Skeletal muscle tissue (tissue), 4 donors: ENCODE measurements around the gene TMEM164. TPM values are rescaled to one million over a fixed set of nuclear protein-coding genes. Genes with fewer than 3 reads are reported as not detected.
A peak's percentile ranks its signal among the peaks of the same experiment; 100 is the strongest.

Experiments
- H3K27ac ChIP-seq: one replicate; pipeline ENCODE4 v1.7.0; 2013; ENCODE audit warnings: mild to moderate bottlenecking, low read depth, low read length, inconsistent platforms
- H3K27me3 ChIP-seq, 3 donors: one replicate each; pipeline ENCODE4 v1.7.0; 2013; ENCODE audit warnings: low read length in 3 of 3; ENCODE audit not compliant: control insufficient read depth in 3 of 3, insufficient read depth in 3 of 3
- H3K36me3 ChIP-seq, 3 donors: one replicate each; pipeline ENCODE4 v1.7.0; 2013; ENCODE audit warnings: low read length in 3 of 3; ENCODE audit not compliant: control insufficient read depth in 3 of 3, insufficient read depth in 3 of 3
- H3K4me1 ChIP-seq, 3 donors: one replicate each; pipeline ENCODE4 v1.7.0; 2013; ENCODE audit warnings: low read length in 3 of 3, mild to moderate bottlenecking in 3 of 3; ENCODE audit not compliant: control insufficient read depth in 3 of 3, insufficient read depth in 3 of 3
- H3K4me3 ChIP-seq, 3 donors: one replicate each; pipeline ENCODE4 v1.7.0; 2013; ENCODE audit warnings: low read length in 3 of 3
- H3K9ac ChIP-seq, 3 donors: one replicate each; pipeline ENCODE4 v1.7.0; 2013; ENCODE audit warnings: low read length in 3 of 3, mild to moderate bottlenecking in 3 of 3, moderate library complexity in 2 of 3, low read depth in 1 of 3
- H3K9me3 ChIP-seq, 3 donors: one replicate each; pipeline ENCODE4 v1.7.0; 2013; ENCODE audit warnings: low read length in 3 of 3; ENCODE audit not compliant: control insufficient read depth in 3 of 3
- total RNA-seq: library from RNA; depleted of rRNA; stranded (reverse); fragments of >200 nt; gene quantifications from one replicate; pipeline ENCODE4 v1.2.3, GENCODE V29; 2014
- donor health status: Osteomylitis.

Gene TMEM164
- total RNA-seq, 1 donor from 2014 or later = 15.1 TPM

DNA sequence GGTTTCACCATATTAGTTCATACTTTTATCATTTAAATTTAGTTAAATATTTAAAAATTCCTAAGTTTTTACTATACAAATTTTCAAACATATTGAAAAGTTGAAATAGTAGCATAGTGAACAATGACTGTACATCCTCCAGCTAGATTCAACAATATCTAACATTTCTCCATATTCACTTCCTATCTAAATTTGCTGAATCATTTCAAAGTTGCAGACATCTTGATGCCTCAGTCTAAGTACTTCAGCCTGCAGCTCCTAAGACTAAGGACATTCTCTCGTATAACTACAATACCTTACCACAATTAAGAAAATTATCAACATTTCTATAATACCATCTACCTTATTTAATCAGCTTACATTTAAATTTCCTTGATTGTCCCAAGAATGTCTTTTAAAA, 132.7 kb downstream of the TMEM164 start:
- no peaks in the 10 kb centered on the region for H3K9me3 ChIP-seq
- no peak overlapping the region for H3K27ac ChIP-seq
- peaks cover 2 to 20% (median 5%) of the 10 kb centered on the region in 3 donors for H3K4me1 ChIP-seq
- no peak overlapping the region for H3K4me3 ChIP-seq
- no peaks in the 10 kb centered on the region for H3K27me3 ChIP-seq
- H3K36me3 ChIP-seq = peaks cover 0 to 2% (median 2%) of the 10 kb centered on the region in 3 donors
- no peak overlapping the region for H3K9ac ChIP-seq

- no peak overlapping the region for H3K4me3 ChIP-seq
- no peaks in the 10 kb centered on the region for H3K9me3 ChIP-seq
- no peaks in the 10 kb centered on the region for H3K27me3 ChIP-seq
- H3K9ac ChIP-seq = no peak overlapping the region
- peaks cover 0 to 2% (median 2%) of the 10 kb centered on the region in 3 donors for H3K36me3 ChIP-seq
- no peak overlapping the region for H3K27ac ChIP-seq
- H3K4me1 ChIP-seq = peaks cover 2 to 20% (median 5%) of the 10 kb centered on the region in 3 donors
Measured at GRCh38 chrX:110136136-110136535, 133.2 kb downstream of the TMEM164 start.

GRCh38 chrX:110138557-110138956, 135.6 kb downstream of the TMEM164 start:
- Histone ChIP-seq H3K9me3 (no peaks in the 10 kb centered on the region), H3K36me3 (peaks cover 0 to 2% (median 0%) of the 10 kb centered on the region in 3 donors), H3K4me3 (no peak overlapping the region), H3K27me3 (no peaks in the 10 kb centered on the region), H3K9ac (no peak overlapping the region), H3K4me1 (peaks cover 10 to 36% (median 15%) of the 10 kb centered on the region in 3 donors), H3K27ac (no peak overlapping the region)

- no peaks in the 10 kb centered on the region for H3K9me3 ChIP-seq
- H3K9ac ChIP-seq = no peak overlapping the region
- no peak overlapping the region for H3K27ac ChIP-seq
Measured at GRCh38 chrX:110139172-110139571, 136.3 kb downstream of the TMEM164 start.

GRCh38 chrX:110142096-110142495, 139.2 kb downstream of the TMEM164 start:
- H3K36me3 ChIP-seq = no peaks in the 10 kb centered on the region
- H3K27me3 ChIP-seq = no peaks in the 10 kb centered on the region
- H3K27ac ChIP-seq = no peak overlapping the region
- no peak overlapping the region for H3K9ac ChIP-seq
- peaks cover 28 to 57% (median 34%) of the 10 kb centered on the region in 3 donors for H3K4me1 ChIP-seq
- no peak overlapping the region for H3K4me3 ChIP-seq
- H3K9me3 ChIP-seq = no peaks in the 10 kb centered on the region

More at GRCh38 chrX:110139172-110139571, 136.3 kb downstream of the TMEM164 start:
- Histone ChIP-seq H3K27me3 (no peaks in the 10 kb centered on the region), H3K4me3 (no peak overlapping the region), H3K36me3 (no peaks in the 10 kb centered on the region), H3K4me1 (peaks cover 17 to 42% (median 19%) of the 10 kb centered on the region in 3 donors)

DNA sequence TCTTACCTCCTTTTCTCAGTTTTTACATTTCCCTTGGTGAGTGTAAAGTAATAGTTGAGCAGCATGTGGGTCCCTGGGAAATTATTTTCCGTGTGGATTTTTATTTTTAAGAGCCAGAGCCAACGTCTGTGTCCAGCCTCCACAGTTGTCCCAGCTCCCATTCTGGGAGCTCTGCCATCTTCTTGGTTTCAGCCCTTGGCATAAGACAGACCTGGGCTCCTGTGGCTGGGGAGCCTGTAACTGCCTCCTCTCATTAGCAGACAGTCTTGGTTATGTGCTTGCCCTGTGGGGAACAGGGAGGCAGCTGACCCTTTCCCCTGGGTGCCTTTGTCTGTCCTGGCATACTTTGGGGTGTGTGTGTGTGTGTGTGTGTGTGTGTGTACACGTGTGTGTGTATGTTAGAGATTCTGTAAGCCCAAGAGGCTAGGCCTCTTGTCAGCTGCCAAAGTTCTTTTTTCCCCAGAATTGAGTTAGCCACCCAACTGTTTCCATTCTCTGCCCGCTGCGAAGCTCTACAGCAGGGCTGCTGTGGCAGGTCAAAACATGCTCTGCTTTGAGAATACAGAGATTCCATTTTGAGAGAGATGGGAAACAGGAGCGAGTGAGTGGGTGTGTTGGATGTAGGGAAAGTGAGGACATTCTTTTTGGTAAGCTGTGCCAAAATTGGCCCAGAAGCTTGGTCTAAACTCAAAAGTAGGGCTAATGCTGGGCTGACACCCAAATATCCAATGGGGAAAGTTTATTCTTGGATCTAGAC, 140.7 kb downstream of the TMEM164 start:
- peaks cover 23 to 47% (median 32%) of the 10 kb centered on the region in 3 donors for H3K4me1 ChIP-seq
- no peaks in the 10 kb centered on the region for H3K36me3 ChIP-seq
- no peaks in the 10 kb centered on the region for H3K27me3 ChIP-seq
- peak overlapping the region in 1 of 3 donors; percentile 33 for H3K9ac ChIP-seq
- peak overlapping the region in 1 of 3 donors; percentile 8 for H3K4me3 ChIP-seq
- H3K27ac ChIP-seq = peak overlapping the region; percentile 51
- H3K9me3 ChIP-seq = no peaks in the 10 kb centered on the region

DNA sequence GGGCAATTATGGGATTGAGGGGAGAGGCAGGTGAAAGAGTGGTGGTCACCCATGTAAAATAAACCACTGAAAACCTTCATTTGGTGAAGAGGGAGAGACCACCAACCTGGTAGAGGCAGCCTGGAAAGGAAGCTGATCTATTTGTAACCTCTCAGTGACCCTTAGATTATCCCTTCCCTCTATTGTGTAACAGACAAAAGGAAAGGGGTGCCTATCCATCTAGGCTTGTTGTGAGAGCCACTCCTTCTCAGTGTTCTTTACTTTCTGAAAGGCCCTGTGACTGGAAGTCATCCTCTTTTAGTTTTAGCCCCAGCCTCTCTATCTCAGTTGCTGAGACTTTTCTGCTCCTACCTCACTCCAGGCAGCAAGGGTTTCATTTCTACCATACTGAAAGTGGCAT, 142.4 kb downstream of the TMEM164 start:
- H3K4me1 ChIP-seq = peaks cover 23 to 40% (median 32%) of the 10 kb centered on the region in 3 donors
- no peak overlapping the region for H3K9ac ChIP-seq
- peaks cover 0 to 4% (median 0%) of the 10 kb centered on the region in 3 donors for H3K36me3 ChIP-seq
- H3K27ac ChIP-seq = no peak overlapping the region
- no peak overlapping the region for H3K4me3 ChIP-seq
- H3K27me3 ChIP-seq = peaks cover 0 to 4% (median 0%) of the 10 kb centered on the region in 3 donors
- no peaks in the 10 kb centered on the region for H3K9me3 ChIP-seq

DNA sequence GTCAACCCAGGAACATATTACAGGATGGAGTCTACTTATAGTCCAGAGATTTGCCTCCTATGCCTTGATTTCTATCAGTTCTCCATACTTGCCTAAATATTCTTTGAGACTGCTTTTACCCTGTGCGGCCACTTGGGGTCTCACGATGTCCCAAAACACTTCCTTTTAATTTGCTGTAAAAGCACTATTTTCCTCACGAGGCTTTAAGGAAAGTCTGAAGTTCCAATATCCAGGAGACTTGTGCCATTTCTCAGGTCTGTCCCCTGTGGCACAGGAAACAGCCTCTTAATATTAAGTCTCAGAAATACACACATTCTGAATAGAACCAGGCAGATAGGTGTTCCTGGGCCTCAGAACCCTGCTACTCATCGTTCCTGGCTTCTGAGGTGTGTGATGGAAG, 142.9 kb downstream of the TMEM164 start:
- Histone ChIP-seq H3K27me3 (peaks cover 0 to 4% (median 0%) of the 10 kb centered on the region in 3 donors), H3K4me1 (peaks cover 23 to 40% (median 32%) of the 10 kb centered on the region in 3 donors), H3K9ac (peak overlapping the region in 1 of 3 donors; percentile 8), H3K9me3 (no peaks in the 10 kb centered on the region), H3K36me3 (peaks cover 0 to 4% (median 0%) of the 10 kb centered on the region in 3 donors), H3K4me3 (no peak overlapping the region), H3K27ac (no peak overlapping the region)

- Histone ChIP-seq H3K4me1 (peaks cover 23 to 40% (median 32%) of the 10 kb centered on the region in 3 donors), H3K9ac (no peak overlapping the region), H3K9me3 (no peaks in the 10 kb centered on the region), H3K36me3 (peaks cover 0 to 4% (median 0%) of the 10 kb centered on the region in 3 donors), H3K27ac (no peak overlapping the region), H3K4me3 (no peak overlapping the region), H3K27me3 (peaks cover 0 to 4% (median 0%) of the 10 kb centered on the region in 3 donors)
Measured at GRCh38 chrX:110146521-110146920, 143.6 kb downstream of the TMEM164 start.

DNA sequence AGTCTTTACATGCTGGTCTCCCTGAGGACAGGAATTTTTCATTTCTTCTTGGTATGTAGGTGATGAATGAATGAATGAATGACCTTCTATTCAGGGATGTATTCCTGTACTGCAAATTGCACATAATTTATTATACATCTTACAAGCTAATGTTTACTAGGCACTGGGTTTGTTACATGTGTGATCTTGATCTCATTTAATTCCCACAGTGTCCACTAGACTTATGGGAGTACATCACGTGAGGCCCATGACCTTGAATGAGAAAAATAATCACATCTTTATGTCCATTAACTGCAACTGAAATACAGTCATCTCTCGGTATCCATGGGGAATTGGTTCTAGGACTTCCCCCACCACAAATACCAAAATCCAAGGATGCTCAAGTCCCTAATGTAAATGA, 150.3 kb downstream of the TMEM164 start:
- no peak overlapping the region for H3K4me3 ChIP-seq
- H3K9me3 ChIP-seq = no peaks in the 10 kb centered on the region
- no peaks in the 10 kb centered on the region for H3K4me1 ChIP-seq
- H3K27ac ChIP-seq = no peak overlapping the region
- H3K27me3 ChIP-seq = peaks cover 0 to 4% (median 0%) of the 10 kb centered on the region in 3 donors
- H3K9ac ChIP-seq = no peak overlapping the region
- peaks cover 0 to 4% (median 0%) of the 10 kb centered on the region in 3 donors for H3K36me3 ChIP-seq
